Lower leg skin (tissue), 4 donors: ENCODE data around the gene ZCCHC24. TPM values are rescaled to one million over a fixed set of nuclear protein-coding genes. Genes with fewer than 3 reads are reported as not detected.

Source experiments
- DNase-seq, 2 donors: peaks; one replicate each; pipeline ENCODE4 v3.0.0-alpha.2; 2019; ENCODE audit warnings: low spot score in 2 of 2
- H3K4me3 ChIP-seq: fragments of 200-600 bp; sonication (generic); 2 replicates; pipeline ENCODE4 v1.5.1; 2017; ENCODE audit warnings: mild to moderate bottlenecking, low read depth; ENCODE audit not compliant: poor library complexity, severe bottlenecking
- CTCF ChIP-seq, 3 donors: fragments of 450-650 bp; IDR thresholded peaks; one replicate each; pipeline ENCODE4 v1.5.1; 2016; ENCODE audit warnings: antibody characterized with exemption in 3 of 3, mild to moderate bottlenecking in 3 of 3, moderate library complexity in 2 of 3
- POLR2A ChIP-seq, 2 donors: fragments of 450-650 bp; IDR thresholded peaks; one replicate each; pipeline ENCODE4 v1.6.1; 2016 to 2017; ENCODE audit warnings: antibody characterized with exemption in 2 of 2, mild to moderate bottlenecking in 1 of 2, moderate library complexity in 1 of 2
- WGBS, 2 donors: methylation state at CpG; one replicate each; pipeline ENCODE4 v1.1.5; 2018; 5-methylcytosine and 5-hydroxymethylcytosine counted together
- intact Hi-C: fragments of 100-400 bp; cut with DNase I; formaldehyde crosslinking; loops from one replicate; pipeline ENCODE4 v1.15.0; 2023; ENCODE audit warnings: low total_unique reads
- total RNA-seq, 4 donors: library from RNA; depleted of rRNA; stranded (reverse); fragments of >200 nt; gene quantifications; one replicate each; pipeline ENCODE4 v1.1.0, GENCODE V29; 2016

Gene ZCCHC24
- total RNA-seq, 4 donors from 2014 or later: 9.9 to 16.8 (median 13.1) TPM

- intact Hi-C loops: no loop called here
Measured at GRCh38 chr10:79367426-79368189, 77.8 kb downstream of the ZCCHC24 start.

GRCh38 chr10:79361726-79362397 lies 83.6 kb downstream of the ZCCHC24 start:
- intact Hi-C loops: no loop called here
- H3K4me3 ChIP-seq: no peak overlapping the region
- no peak for DNase-seq
- 82 to 88% methylated on average over 4 of the region's 4 CpGs for WGBS, 2 donors
- TF ChIP-seq POLR2A (IDR thresholded peaks at IDR 0.05): no peak
- no peak for TF ChIP-seq CTCF (IDR thresholded peaks at IDR 0.05)

More at GRCh38 chr10:79367426-79368189, 77.8 kb downstream of the ZCCHC24 start:
- TF ChIP-seq CTCF (IDR thresholded peaks at IDR 0.05): no peak
- no peak for TF ChIP-seq POLR2A (IDR thresholded peaks at IDR 0.05)
- no peak for DNase-seq
- WGBS, 2 donors: 80 to 82% methylated on average over 6 of the region's 6 CpGs
- H3K4me3 ChIP-seq: no peak overlapping the region

GRCh38 chr10:79360499-79361342 lies 84.7 kb downstream of the ZCCHC24 start:
- whole genome bisulfite sequencing, 2 donors: 95 to 100% methylated on average over 5 of the region's 5 CpGs
- TF ChIP-seq POLR2A (IDR thresholded peaks at IDR 0.05) (no peak), CTCF (IDR thresholded peaks at IDR 0.05) (no peak)
- intact Hi-C loops: no loop called here
- DNase-seq: no peak
- no peak overlapping the region for H3K4me3 ChIP-seq

- DNase-seq: peak in 1 of 2 donors; percentile 45
- WGBS, 2 donors: 96 to 99% methylated on average over 6 of the region's 6 CpGs
- TF ChIP-seq POLR2A (IDR thresholded peaks at IDR 0.05): no peak
- no peak for TF ChIP-seq CTCF (IDR thresholded peaks at IDR 0.05)
Measured at GRCh38 chr10:79359816-79360498, 85.5 kb downstream of the ZCCHC24 start.

GRCh38 chr10:79358811-79359210 lies 86.6 kb downstream of the ZCCHC24 start:
- H3K4me3 ChIP-seq: no peak overlapping the region
- WGBS, 2 donors: 77 to 81% methylated on average over 5 of the region's 5 CpGs
- TF ChIP-seq POLR2A (IDR thresholded peaks at IDR 0.05) (no peak), CTCF (IDR thresholded peaks at IDR 0.05) (no peak)
- intact Hi-C loops: no loop called here
- no peak for DNase-seq

More at GRCh38 chr10:79359816-79360498, 85.5 kb downstream of the ZCCHC24 start:
- intact Hi-C loops: no loop called here
- H3K4me3 ChIP-seq: no peak overlapping the region
